Neural cell (in vitro differentiated cells): ENCODE measurements around the gene DHCR24.

ENCODE experiments used
- CTCF ChIP-seq: fragments of 450-650 bp; IDR thresholded peaks from 2 replicates; pipeline ENCODE4 v1.5.1; 2014; ENCODE audit warnings: antibody characterized with exemption, mild to moderate bottlenecking, moderate library complexity; ENCODE audit not compliant: poor library complexity, severe bottlenecking
- RAD21 ChIP-seq: fragments of 450-650 bp; conservative IDR thresholded peaks from 2 replicates; pipeline ENCODE4 v1.6.1; 2014; ENCODE audit warnings: antibody characterized with exemption, mild to moderate bottlenecking, moderate library complexity

DNA sequence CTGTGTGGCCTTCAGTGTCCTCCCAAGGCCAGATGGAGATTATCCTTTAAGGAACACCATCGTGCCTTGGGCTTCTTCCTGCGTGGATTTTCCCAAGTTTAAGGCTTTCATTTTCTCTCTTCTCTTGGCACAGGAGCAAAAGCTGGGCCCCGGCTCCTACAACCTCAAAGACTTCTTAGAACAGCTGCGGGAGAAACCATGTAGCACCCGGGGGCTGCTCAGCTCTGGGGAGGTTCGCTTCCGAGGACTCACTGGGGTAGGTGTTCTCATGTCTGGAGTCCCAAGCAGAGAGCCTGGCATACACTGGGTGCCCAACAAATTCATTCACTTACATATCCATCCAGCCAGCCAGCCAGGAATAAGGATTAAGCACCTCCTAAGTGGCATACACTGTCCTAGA, 79.2 kb downstream of the DHCR24 start:
- no peak for TF ChIP-seq RAD21
- TF ChIP-seq CTCF, result no peak
